Caco-2 (cell line): Measurements from ENCODE around the gene PVALEF. TPM values are rescaled to one million over a fixed set of nuclear protein-coding genes. Genes with fewer than 3 reads are reported as not detected.

ENCODE experiments used
- BruUV-seq: library from RNA; stranded (reverse); fragments of 400-500 nt; replicated peaks from 2 replicates; lab custom pipeline; 2021; lab: Mats Ljungman, UMichigan
- CTCF ChIA-PET: fragments of 300-600 bp; sonication (Branson Sonifier 250); formaldehyde crosslinking; loops from one replicate; lab custom pipeline; 2022; ENCODE audit warnings: antibody characterized with exemption; lab: Charles Lee
- POLR2A ChIA-PET: fragments of 300-600 bp; sonication (Branson Sonifier 250); formaldehyde crosslinking; loops from one replicate; lab custom pipeline; 2022; ENCODE audit warnings: antibody characterized with exemption; lab: Charles Lee
- DNase-seq, 2 experiments: peaks; one replicate each; pipeline versions ENCODE4 v3.0.0 to v3.0.0-alpha.2; 2020 to 2022
- H3K27me3 ChIP-seq: replicated peaks from 2 replicates; pipeline ENCODE4 v1.6.0; 2011; ENCODE audit warnings: low read length; ENCODE audit not compliant: control insufficient read depth, insufficient read depth
- H3K36me3 ChIP-seq: 2 replicates; pipeline ENCODE4 v1.5.1; 2011; ENCODE audit warnings: low read length; ENCODE audit not compliant: control insufficient read depth, insufficient read depth
- H3K4me1 ChIP-seq: fragments of 250-450 bp; sonication (Bioruptor Pico); 2 replicates; pipeline ENCODE4 v1.5.1; 2020; ENCODE audit warnings: mild to moderate bottlenecking
- H3K4me3 ChIP-seq: 2 replicates; pipeline ENCODE4 v1.5.1; 2011; ENCODE audit warnings: low read depth, mild to moderate bottlenecking, control low read depth, low read length
- H3K9me3 ChIP-seq: fragments of 250-450 bp; sonication (Bioruptor Pico); 2 replicates; pipeline ENCODE4 v1.5.1; 2020; ENCODE audit warnings: mild to moderate bottlenecking, moderate library complexity
- H3K27ac Mint-ChIP-seq: one replicate; pipeline ENCODE4 v1.8.0; 2022; ENCODE audit warnings: mixed read lengths; ENCODE audit not compliant: unreplicated experiment
- H3K27me3 Mint-ChIP-seq: one replicate; pipeline ENCODE4 v1.8.0; 2022; ENCODE audit warnings: mixed read lengths; ENCODE audit not compliant: insufficient read depth, unreplicated experiment
- H3K36me3 Mint-ChIP-seq: one replicate; pipeline ENCODE4 v1.8.0; 2022; ENCODE audit warnings: mild to moderate bottlenecking, mixed read lengths; ENCODE audit not compliant: insufficient read depth, unreplicated experiment
- H3K4me1 Mint-ChIP-seq: one replicate; pipeline ENCODE4 v1.8.0; 2022; ENCODE audit warnings: low read depth, mixed read lengths; ENCODE audit not compliant: unreplicated experiment
- H3K4me3 Mint-ChIP-seq: one replicate; pipeline ENCODE4 v1.8.0; 2022; ENCODE audit warnings: mild to moderate bottlenecking, moderate library complexity, mixed read lengths; ENCODE audit not compliant: unreplicated experiment
- H3K9me3 Mint-ChIP-seq: one replicate; pipeline ENCODE4 v1.8.0; 2022; ENCODE audit warnings: mixed read lengths; ENCODE audit not compliant: unreplicated experiment
- CTCF ChIP-seq, 2 experiments: fragments of 200-600 bp in 1 of 2; IDR thresholded peaks; 1 replicate in 1 of 2; 2 replicates in 1 of 2; pipeline versions ENCODE4 v1.5.1 to v1.8.0; 2011 to 2022; ENCODE audit warnings: antibody characterized with exemption in 1 of 2, control low read depth in 1 of 2, inconsistent platforms in 1 of 2, low read depth in 1 of 2, low read length in 1 of 2, mild to moderate bottlenecking in 1 of 2, moderate library complexity in 1 of 2; ENCODE audit not compliant: insufficient read depth in 1 of 2, severe bottlenecking in 1 of 2, unreplicated experiment in 1 of 2
- intact Hi-C: fragments of 100-400 bp; cut with micrococcal nuclease; formaldehyde crosslinking; loops from one replicate; pipeline ENCODE4 v1.10.0; 2022; ENCODE audit not compliant: unreplicated experiment
- total RNA-seq: library from RNA; stranded (reverse); gene quantifications from 2 replicates; pipeline ENCODE4 v1.2.3, GENCODE V29; 2022

The PVALEF gene
- total RNA-seq, 1 experiment from 2014 or later = not detected

GRCh38 chr17:81147701-81148100 lies 17.6 kb upstream of the PVALEF start:
- Mint-ChIP-seq H3K4me1 (no peaks in the 10 kb centered on the region), H3K27me3 (no peaks in the 10 kb centered on the region), H3K9me3 (no peaks in the 10 kb centered on the region), H3K36me3 (no peaks in the 10 kb centered on the region), H3K27ac (no peak overlapping the region), H3K4me3 (no peak overlapping the region)
- intact Hi-C loops = no loop called here
- Histone ChIP-seq H3K36me3 (no peaks in the 10 kb centered on the region), H3K4me3 (no peak overlapping the region), H3K27me3 (no peaks in the 10 kb centered on the region), H3K9me3 (no peaks in the 10 kb centered on the region), H3K4me1 (peaks cover 5% of the 10 kb centered on the region)
- TF ChIP-seq CTCF (IDR thresholded peaks at IDR 0.05; ENCODE audit: insufficient read depth in 1 of 2, low read depth in 1 of 2, low read length in 1 of 2, severe bottlenecking in 1 of 2, unreplicated experiment in 1 of 2) = no peak
- ChIA-PET POLR2A (no interaction called here), CTCF (interaction anchor here (0.7 kb wide), 1 partner anchor 18 kb away, joined by 3 read pairs; no protein-coding TSS in a partner anchor)
- no peak for DNase-seq
- BruUV-seq = no TSS peak

GRCh38 chr17:81148571-81148970 lies 16.7 kb upstream of the PVALEF start:
- Mint-ChIP-seq H3K36me3 (no peaks in the 10 kb centered on the region), H3K27me3 (no peaks in the 10 kb centered on the region), H3K4me3 (no peak overlapping the region), H3K9me3 (no peaks in the 10 kb centered on the region), H3K27ac (no peak overlapping the region), H3K4me1 (no peaks in the 10 kb centered on the region)
- H3K27me3 ChIP-seq = no peaks in the 10 kb centered on the region
- no peaks in the 10 kb centered on the region for H3K9me3 ChIP-seq
- no peak for TF ChIP-seq CTCF (IDR thresholded peaks at IDR 0.05; ENCODE audit: insufficient read depth in 1 of 2, low read depth in 1 of 2, low read length in 1 of 2, severe bottlenecking in 1 of 2, unreplicated experiment in 1 of 2)
- intact Hi-C loops = no loop called here
- DNase-seq = no peak
- H3K4me3 ChIP-seq = no peak overlapping the region
- H3K36me3 ChIP-seq = no peaks in the 10 kb centered on the region
- no peaks in the 10 kb centered on the region for H3K4me1 ChIP-seq
- POLR2A ChIA-PET = no interaction called here
- CTCF ChIA-PET = interaction anchor here (0.7 kb wide), 1 partner anchor 19 kb away, joined by 3 read pairs; no protein-coding TSS in a partner anchor
- BruUV-seq = no TSS peak

- Mint-ChIP-seq H3K36me3 (no peaks in the 10 kb centered on the region), H3K4me3 (no peak overlapping the region), H3K9me3 (no peaks in the 10 kb centered on the region), H3K4me1 (no peaks in the 10 kb centered on the region), H3K27me3 (no peaks in the 10 kb centered on the region), H3K27ac (no peak overlapping the region)
- Histone ChIP-seq H3K4me1 (no peaks in the 10 kb centered on the region), H3K36me3 (no peaks in the 10 kb centered on the region), H3K4me3 (no peak overlapping the region), H3K9me3 (no peaks in the 10 kb centered on the region), H3K27me3 (no peaks in the 10 kb centered on the region)
- no peak for TF ChIP-seq CTCF (IDR thresholded peaks at IDR 0.05; ENCODE audit: insufficient read depth in 1 of 2, low read depth in 1 of 2, low read length in 1 of 2, severe bottlenecking in 1 of 2, unreplicated experiment in 1 of 2)
- CTCF ChIA-PET = no interaction called here
- no TSS peak for BruUV-seq
- intact Hi-C loops = no loop called here
- DNase-seq = no peak
- POLR2A ChIA-PET = no interaction called here
Measured at GRCh38 chr17:81148986-81149533, 16.2 kb upstream of the PVALEF start.
